H1 (cell line): ENCODE results near the gene FKBP1A. TPM values are rescaled to one million over a fixed set of nuclear protein-coding genes. Genes with fewer than 3 reads are reported as not detected.

ENCODE experiments used
- CTCF ChIA-PET: fragments of 300-600 bp; sonication (Branson Sonifier 250); formaldehyde crosslinking; loops from one replicate; lab custom pipeline; 2021; ENCODE audit not compliant: partially characterized antibody; lab: Charles Lee
- POLR2A ChIA-PET: fragments of 300-600 bp; sonication (Branson Sonifier 250); formaldehyde crosslinking; loops from one replicate; lab custom pipeline; 2021; ENCODE audit warnings: inconsistent platforms; ENCODE audit not compliant: partially characterized antibody; lab: Charles Lee
- DNase-seq, 2 experiments: peaks; one replicate each; pipeline versions ENCODE4 v3.0.0 to v3.0.0-alpha.2; 2010 to 2022; ENCODE audit warnings: low spot score in 2 of 2, low read depth in 1 of 2, mixed read lengths in 1 of 2
- FAIRE-seq: peaks from 2 replicates; lab custom pipeline; 2011; peaks lifted over from hg19 to GRCh38; lab: Jason Lieb, UNC
- H2AFZ ChIP-seq: 2 replicates; pipeline ENCODE4 v1.8.1; 2012; ENCODE audit warnings: low read length, inconsistent platforms
- H2AK5ac ChIP-seq: 2 replicates; pipeline ENCODE4 v1.6.1; 2013; ENCODE audit warnings: low read depth, low read length
- H2BK120ac ChIP-seq: replicated peaks from 2 replicates; pipeline ENCODE3; 2013; ENCODE audit warnings: low read depth, low read length, inconsistent platforms
- H2BK12ac ChIP-seq: 2 replicates; pipeline ENCODE4 v1.6.1; 2013; ENCODE audit warnings: low read depth, low read length
- H2BK15ac ChIP-seq: 2 replicates; pipeline ENCODE4 v1.6.1; 2013; ENCODE audit warnings: low read length
- H2BK20ac ChIP-seq: 2 replicates; pipeline ENCODE4 v1.6.1; 2013; ENCODE audit warnings: low read length
- H2BK5ac ChIP-seq: 2 replicates; pipeline ENCODE4 v1.6.1; 2013; ENCODE audit warnings: low read depth, low read length
- H3K14ac ChIP-seq: 2 replicates; pipeline ENCODE4 v1.6.1; 2013; ENCODE audit warnings: inconsistent platforms; ENCODE audit not compliant: insufficient read length
- H3K18ac ChIP-seq: 2 replicates; pipeline ENCODE4 v1.6.1; 2013; ENCODE audit warnings: low read length; ENCODE audit errors: extremely low read depth
- H3K23ac ChIP-seq: 2 replicates; pipeline ENCODE4 v1.6.1; 2013; ENCODE audit warnings: inconsistent platforms; ENCODE audit not compliant: insufficient read length
- H3K23me2 ChIP-seq: 2 replicates; pipeline ENCODE4 v1.6.1; 2013; ENCODE audit warnings: low read depth, low read length
- H3K27ac ChIP-seq: 2 replicates; pipeline ENCODE4 v1.6.1; 2011; ENCODE audit warnings: low read depth, low read length, inconsistent platforms
- H3K27me3 ChIP-seq, 4 experiments: replicated peaks in 1 of 4; 1 replicate in 1 of 4; 2 replicates in 3 of 4; pipeline versions ENCODE4 v1.6.1 to v1.8.1; 2011 to 2013; ENCODE audit warnings: low read length in 3 of 4, mild to moderate bottlenecking in 3 of 4, inconsistent platforms in 2 of 4, mixed read lengths in 2 of 4, moderate library complexity in 1 of 4; ENCODE audit not compliant: control insufficient read depth in 3 of 4, insufficient read depth in 3 of 4; ENCODE audit errors: extremely low read depth in 1 of 4
- H3K36me3 ChIP-seq, 4 experiments: 2 replicates each; pipeline versions ENCODE4 v1.6.1 to v1.8.1; 2011 to 2013; ENCODE audit warnings: mild to moderate bottlenecking in 4 of 4, low read length in 3 of 4, moderate library complexity in 2 of 4, control low read depth in 1 of 4, inconsistent platforms in 1 of 4; ENCODE audit not compliant: insufficient read depth in 4 of 4, control insufficient read depth in 2 of 4
- H3K4ac ChIP-seq: replicated peaks from 2 replicates; pipeline ENCODE3; 2013; ENCODE audit warnings: low read length, low read depth, mixed read lengths, inconsistent platforms; ENCODE audit not compliant: insufficient read length
- H3K4me1 ChIP-seq, 4 experiments: replicated peaks in 1 of 4; 1 replicate in 1 of 4; 2 replicates in 3 of 4; pipeline versions ENCODE4 v1.6.1 to v1.8.1; 2011 to 2013; ENCODE audit warnings: low read length in 3 of 4, inconsistent platforms in 2 of 4, mixed read lengths in 1 of 4; ENCODE audit not compliant: insufficient read depth in 4 of 4, control insufficient read depth in 3 of 4
- H3K4me2 ChIP-seq, 2 experiments: 2 replicates each; pipeline versions ENCODE4 v1.6.1 to v1.8.1; 2011 to 2013; ENCODE audit warnings: low read depth in 2 of 2, low read length in 2 of 2, control low read depth in 1 of 2, inconsistent platforms in 1 of 2, mild to moderate bottlenecking in 1 of 2; ENCODE audit not compliant: insufficient read depth in 1 of 2
- H3K4me3 ChIP-seq, 4 experiments: fragments of 200-600, 300-600 bp in 1 of 4; sonication (generic), shearing (Covaris generic), sonication (Bioruptor Twin) in 1 of 4; 2 replicates each; pipeline versions ENCODE4 v1.5.1 to v1.8.1; 2011 to 2016; ENCODE audit warnings: low read length in 4 of 4, low read depth in 3 of 4, control low read depth in 2 of 4, inconsistent platforms in 2 of 4, mild to moderate bottlenecking in 2 of 4, mixed read lengths in 1 of 4, moderate library complexity in 1 of 4; ENCODE audit not compliant: insufficient read depth in 2 of 4; ENCODE audit errors: extremely low read depth in 1 of 4
- H3K56ac ChIP-seq: replicated peaks from 2 replicates; pipeline ENCODE3; 2013; ENCODE audit warnings: low read depth, mild to moderate bottlenecking, mixed read lengths, low read length, inconsistent platforms; ENCODE audit not compliant: insufficient read length
- H3K79me1 ChIP-seq: 2 replicates; pipeline ENCODE4 v1.6.1; 2013; ENCODE audit warnings: low read depth, low read length, control low read depth
- H3K79me2 ChIP-seq, 2 experiments: 2 replicates each; pipeline versions ENCODE4 v1.6.1 to v1.8.1; 2012 to 2013; ENCODE audit warnings: low read length in 2 of 2, mild to moderate bottlenecking in 2 of 2, inconsistent platforms in 1 of 2; ENCODE audit not compliant: insufficient read depth in 2 of 2, control insufficient read depth in 1 of 2
- H3K9ac ChIP-seq, 4 experiments: replicated peaks in 1 of 4; 1 replicate in 1 of 4; 2 replicates in 3 of 4; pipeline versions ENCODE4 v1.6.1 to v1.8.1; 2011 to 2013; ENCODE audit warnings: low read depth in 3 of 4, low read length in 3 of 4, control low read depth in 2 of 4, mild to moderate bottlenecking in 2 of 4, moderate library complexity in 2 of 4, inconsistent platforms in 1 of 4; ENCODE audit errors: extremely low read depth in 1 of 4
- H3K9me3 ChIP-seq, 2 experiments: 2 replicates each; pipeline versions ENCODE4 v1.6.1 to v1.8.1; 2012 to 2013; ENCODE audit warnings: mild to moderate bottlenecking in 2 of 2, moderate library complexity in 2 of 2, control low read depth in 1 of 2, inconsistent platforms in 1 of 2, low read depth in 1 of 2, low read length in 1 of 2, mixed read lengths in 1 of 2; ENCODE audit not compliant: insufficient read depth in 2 of 2
- H4K20me1 ChIP-seq, 2 experiments: replicated peaks in 1 of 2; 2 replicates each; pipeline versions ENCODE3 to v1.8.1; 2011 to 2013; ENCODE audit warnings: inconsistent platforms in 2 of 2, low read length in 2 of 2, mild to moderate bottlenecking in 1 of 2; ENCODE audit not compliant: insufficient read depth in 2 of 2, control insufficient read depth in 1 of 2
- H4K5ac ChIP-seq: 2 replicates; pipeline ENCODE4 v1.6.1; 2013; ENCODE audit warnings: low read length, low read depth, mixed read lengths, inconsistent platforms; ENCODE audit not compliant: insufficient read length
- H4K8ac ChIP-seq: 2 replicates; pipeline ENCODE4 v1.8.0; 2013; ENCODE audit warnings: mild to moderate bottlenecking, moderate library complexity, low read length, inconsistent platforms; ENCODE audit not compliant: insufficient read depth; ENCODE audit errors: extremely low read depth
- H4K91ac ChIP-seq: replicated peaks from 2 replicates; pipeline ENCODE3; 2013; ENCODE audit warnings: low read length, mixed read lengths, inconsistent platforms; ENCODE audit not compliant: insufficient read length
- BCL11A ChIP-seq, 2 experiments: IDR thresholded peaks; one replicate each; pipeline ENCODE4 v1.6.1; 2011; ENCODE audit warnings: low read depth in 2 of 2, low read length in 2 of 2, mild to moderate bottlenecking in 2 of 2
- CHD1 ChIP-seq: IDR thresholded peaks from 2 replicates; pipeline ENCODE4 v1.6.1; 2012; ENCODE audit warnings: low read depth, low read length, improper control_type of control experiment
- GABPA ChIP-seq: IDR thresholded peaks from 2 replicates; pipeline ENCODE4 v1.6.1; 2011; ENCODE audit warnings: mild to moderate bottlenecking, low read length, moderate library complexity, borderline replicate concordance; ENCODE audit not compliant: insufficient read depth
- NRF1 ChIP-seq: IDR thresholded peaks from 2 replicates; pipeline ENCODE4 v1.6.1; 2011; ENCODE audit warnings: mild to moderate bottlenecking, low read depth, low read length, improper control_type of control experiment
- SIX5 ChIP-seq: IDR thresholded peaks from 2 replicates; pipeline ENCODE4 v1.6.1; 2011; ENCODE audit warnings: mild to moderate bottlenecking, low read depth, low read length
- SP4 ChIP-seq: IDR thresholded peaks from 2 replicates; pipeline ENCODE4 v1.6.1; 2012; ENCODE audit warnings: low read length, inconsistent platforms
- WGBS, 2 experiments: shearing (Covaris generic) in 1 of 2; methylation state at CpG; one replicate each; pipeline versions ENCODE4 v1.1.6 to v1.1.7; 2013 to 2015; ENCODE audit warnings: low lambda C conversion rate in 2 of 2, mixed read lengths in 2 of 2, inconsistent platforms in 1 of 2, low coverage in 1 of 2, missing lambda C conversion rate in 1 of 2; ENCODE audit not compliant: insufficient replicate concordance in 2 of 2, insufficient coverage in 1 of 2, insufficient read length in 1 of 2; ENCODE audit errors: extremely low coverage in 1 of 2, missing lambda C conversion rate in 1 of 2; 5-methylcytosine and 5-hydroxymethylcytosine counted together
- polyA plus RNA-seq, 7 experiments: library from polyadenylated mRNA; depleted of rRNA in 3 of 7; stranded (reverse) in 5 of 7; unstranded in 2 of 7; fragments of >200 nt in 5 of 7; fragments of 200-250 nt in 2 of 7; gene quantifications; 1 replicate in 5 of 7; 2 replicates in 1 of 7; 4 replicates in 1 of 7; pipeline versions ENCODE4 v1.2.1 to v1.2.3, GENCODE V29; 2011 to 2013; ENCODE audit warnings: missing spikeins in 2 of 7, mixed read lengths in 2 of 7
- total RNA-seq: library from RNA; stranded (reverse); fragmentation: NEBNext Ultra II Directional; extraction: Animal tissue kit (Norgen Biotek cat#: 25700); gene quantifications from 2 replicates; pipeline ENCODE4 v1.2.1, GENCODE V29; 2021

The FKBP1A gene
- total and polyA plus RNA-seq, 2 of the 8 experiments (the other 6 are each of a cell fraction or from before 2014, with no cell fraction given), result 250 to 685 TPM

- no peak overlapping the region for H2BK15ac ChIP-seq
- ChIA-PET CTCF (interaction anchor here (0.9 to 2.5 kb wide), 7 partner anchors 17 to 183 kb away, joined by 3 to 19 read pairs (median 5); partner anchors contain the start of gene NSFL1C), POLR2A (no interaction called here)
- no peak overlapping the region for H2BK120ac ChIP-seq
- H4K91ac ChIP-seq, result no peak overlapping the region
- no peak overlapping the region for H2BK20ac ChIP-seq
- no peaks in the 10 kb centered on the region for H3K9me3 ChIP-seq
- H3K27ac ChIP-seq, result no peak overlapping the region
- no peak overlapping the region for H3K4me2 ChIP-seq
- peaks cover under 1% of the 10 kb centered on the region in 2 experiments for H4K20me1 ChIP-seq
- WGBS, 2 experiments, result 78% methylated on average over 1 of the region's 1 CpG; no CpG with 5 or more reads in 1 of the 2 experiments
- H3K27me3 ChIP-seq, result peaks cover 0 to 19% (median 8%) of the 10 kb centered on the region in 4 experiments; a peak in 5 of 7 replicates
- H3K4ac ChIP-seq, result no peak overlapping the region
- peaks cover 6% of the 10 kb centered on the region for H3K79me1 ChIP-seq
- H3K79me2 ChIP-seq, result peaks cover 2 to 13% of the 10 kb centered on the region in 2 experiments; a peak in 3 of 4 replicates
- no peak overlapping the region for H3K56ac ChIP-seq
- H2AFZ ChIP-seq, result no peak overlapping the region
- H3K14ac ChIP-seq, result no peak overlapping the region
- H3K9ac ChIP-seq, result no peak overlapping the region
- H4K5ac ChIP-seq, result no peak overlapping the region
- no peak overlapping the region for H3K4me3 ChIP-seq
- no peak overlapping the region for H2BK5ac ChIP-seq
- H2AK5ac ChIP-seq, result no peak overlapping the region
- no peak overlapping the region for H4K8ac ChIP-seq
- no peak overlapping the region for H3K23ac ChIP-seq
- no peaks in the 10 kb centered on the region for H3K36me3 ChIP-seq
- peaks cover 0 to 11% (median 5%) of the 10 kb centered on the region in 4 experiments; a peak in 4 of 7 replicates for H3K4me1 ChIP-seq
- no peak overlapping the region for H2BK12ac ChIP-seq
- DNase-seq (no peak), FAIRE-seq (no peak)
- H3K18ac ChIP-seq, result no peak overlapping the region
- H3K23me2 ChIP-seq, result peaks cover 8% of the 10 kb centered on the region
- TF ChIP-seq SP4 (no peak), GABPA (no peak), BCL11A (IDR thresholded peaks at IDR 0.05; ENCODE audit: low read depth in 2 of 2, low read length in 2 of 2) (no peak), NRF1 (no peak), CHD1 (no peak), SIX5 (no peak)
These were observed 3.4 kb upstream of the FKBP1A start for GRCh38 chr20:1396264-1396663.
